Activated naive CD8-positive, alpha-beta T cell (primary cell): ENCODE measurements around the gene KLHL29.

Experiments
- H3K27ac Mint-ChIP-seq: one replicate; pipeline ENCODE4 v1.8.0; 2021; ENCODE audit warnings: mixed read lengths
- H3K27me3 Mint-ChIP-seq: one replicate; pipeline ENCODE4 v1.8.0; 2021; ENCODE audit warnings: mixed read lengths
- H3K36me3 Mint-ChIP-seq: one replicate; pipeline ENCODE4 v1.8.0; 2021; ENCODE audit warnings: mixed read lengths
- H3K4me1 Mint-ChIP-seq: one replicate; pipeline ENCODE4 v1.8.0; 2021; ENCODE audit warnings: low read depth, mixed read lengths
- H3K4me3 Mint-ChIP-seq: one replicate; pipeline ENCODE4 v1.8.0; 2021; ENCODE audit warnings: mild to moderate bottlenecking, mixed read lengths
- H3K9me3 Mint-ChIP-seq: one replicate; pipeline ENCODE4 v1.8.0; 2021; ENCODE audit warnings: low read depth, mixed read lengths

The KLHL29 gene

GRCh38 chr2:23512778-23513177 is 127.8 kb downstream of the KLHL29 start:
- Mint-ChIP-seq H3K27ac (no peak overlapping the region), H3K36me3 (no peaks in the 10 kb centered on the region), H3K4me1 (no peaks in the 10 kb centered on the region), H3K27me3 (peaks cover 2% of the 10 kb centered on the region), H3K4me3 (no peak overlapping the region), H3K9me3 (no peaks in the 10 kb centered on the region)

DNA sequence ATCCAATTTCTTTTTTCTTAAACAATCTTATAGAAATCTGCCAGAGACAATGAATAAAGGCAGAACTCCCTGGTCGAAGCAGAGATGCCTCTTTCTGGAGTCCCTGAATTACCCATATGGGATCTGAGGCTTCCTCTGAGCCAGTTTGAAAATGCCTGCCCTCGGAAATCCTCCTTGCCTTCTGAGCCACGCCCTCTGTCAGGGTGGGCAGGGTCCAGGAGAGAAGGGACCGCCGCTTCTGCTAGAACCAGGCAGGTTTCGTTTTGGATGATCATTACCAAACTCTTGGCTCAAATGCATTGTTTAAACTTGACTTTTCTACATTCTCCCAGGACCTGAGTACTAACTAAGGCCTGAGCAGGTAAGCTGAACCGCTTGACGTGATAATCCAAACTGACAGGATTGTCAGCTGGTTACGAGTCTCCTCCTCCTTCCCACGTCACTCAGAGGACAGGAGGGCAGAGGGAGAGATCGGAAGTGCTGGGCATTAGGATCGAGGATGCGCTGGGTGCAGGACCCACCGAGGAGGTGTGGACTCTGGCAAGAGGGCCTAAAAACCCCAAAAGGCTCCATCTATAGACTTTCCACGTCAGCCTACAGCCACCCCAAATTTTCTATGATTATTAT is 128.4 kb downstream of the KLHL29 start:
- Mint-ChIP-seq H3K9me3 (no peaks in the 10 kb centered on the region), H3K27me3 (peaks cover 2% of the 10 kb centered on the region), H3K4me3 (no peak overlapping the region), H3K4me1 (no peaks in the 10 kb centered on the region), H3K27ac (no peak overlapping the region), H3K36me3 (no peaks in the 10 kb centered on the region)

DNA sequence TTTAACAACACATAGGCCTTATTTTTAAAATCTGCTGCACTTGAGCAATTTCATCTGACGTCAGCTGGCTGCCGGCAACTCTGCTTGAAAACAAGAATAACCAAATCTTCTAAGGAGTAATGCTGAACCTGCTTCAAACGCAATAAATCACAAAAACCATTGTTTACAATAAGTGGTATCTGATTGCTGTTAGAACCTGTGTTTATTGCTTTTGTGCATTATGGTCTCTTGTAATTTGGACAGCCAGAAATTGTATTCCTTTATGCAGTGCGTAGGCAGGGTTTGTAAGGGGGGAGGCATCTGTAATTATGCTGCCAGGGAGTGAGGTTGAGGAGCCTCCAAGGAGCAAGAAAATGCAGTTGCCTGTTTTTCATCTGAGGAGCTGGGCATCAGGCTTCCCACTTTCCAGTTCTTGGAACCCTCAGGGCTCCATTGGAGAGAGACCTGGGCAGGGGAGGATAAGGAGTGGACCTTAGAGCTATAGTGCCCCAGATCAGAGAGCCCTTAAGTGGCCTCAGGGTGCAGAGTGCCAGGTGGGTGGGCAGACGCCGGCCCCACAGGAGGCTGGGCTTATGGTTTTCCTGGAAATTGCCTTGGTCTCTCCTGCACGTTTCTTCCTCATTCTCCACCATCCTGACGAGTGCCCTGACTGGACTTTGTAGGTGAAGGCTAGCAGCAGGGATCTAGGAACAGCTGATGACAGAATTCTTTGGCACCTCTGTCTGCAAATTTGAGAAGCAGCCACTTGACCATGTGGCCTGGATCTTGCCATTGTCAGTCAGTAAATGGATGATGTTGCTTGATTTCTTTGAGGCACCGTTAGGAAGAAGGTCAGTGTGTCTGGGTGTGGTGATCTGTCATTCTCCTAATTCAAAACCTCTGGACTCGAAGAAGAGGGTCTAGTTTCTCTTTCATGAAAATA is 129.2 kb downstream of the KLHL29 start:
- Mint-ChIP-seq H3K27me3 (peaks cover 2% of the 10 kb centered on the region), H3K4me3 (no peak overlapping the region), H3K27ac (no peak overlapping the region), H3K9me3 (no peaks in the 10 kb centered on the region), H3K36me3 (no peaks in the 10 kb centered on the region), H3K4me1 (no peaks in the 10 kb centered on the region)

- no peaks in the 10 kb centered on the region for H3K4me1 Mint-ChIP-seq
- no peaks in the 10 kb centered on the region for H3K36me3 Mint-ChIP-seq
- H3K27me3 Mint-ChIP-seq: peaks cover 2% of the 10 kb centered on the region
- H3K9me3 Mint-ChIP-seq: no peaks in the 10 kb centered on the region
- H3K4me3 Mint-ChIP-seq: no peak overlapping the region
- no peak overlapping the region for H3K27ac Mint-ChIP-seq
Measured at GRCh38 chr2:23516520-23517256, 131.7 kb downstream of the KLHL29 start.

GRCh38 chr2:23518481-23519333 is 133.7 kb downstream of the KLHL29 start:
- Mint-ChIP-seq H3K4me3 (no peak overlapping the region), H3K27ac (no peak overlapping the region), H3K27me3 (peaks cover 2% of the 10 kb centered on the region), H3K4me1 (no peaks in the 10 kb centered on the region), H3K36me3 (no peaks in the 10 kb centered on the region), H3K9me3 (no peaks in the 10 kb centered on the region)

DNA sequence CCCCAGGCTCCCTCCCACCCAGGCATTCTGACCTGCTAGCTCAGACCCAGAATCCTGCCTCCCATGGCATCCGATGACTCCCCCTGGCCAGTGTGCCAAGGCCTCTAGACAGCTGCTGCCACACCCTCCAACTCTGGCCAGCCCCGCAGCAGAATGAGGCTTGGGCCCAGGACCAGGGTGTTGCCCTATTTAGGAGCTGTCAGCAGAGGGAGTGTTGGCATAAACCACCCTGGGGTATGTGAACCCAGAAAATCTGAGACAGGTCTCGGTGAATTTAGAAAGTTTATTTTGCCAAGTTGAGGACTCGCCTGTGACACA is 134.3 kb downstream of the KLHL29 start:
- no peaks in the 10 kb centered on the region for H3K4me1 Mint-ChIP-seq
- H3K36me3 Mint-ChIP-seq: no peaks in the 10 kb centered on the region
- no peaks in the 10 kb centered on the region for H3K9me3 Mint-ChIP-seq
- no peak overlapping the region for H3K27ac Mint-ChIP-seq
- H3K27me3 Mint-ChIP-seq: peaks cover 2% of the 10 kb centered on the region
- H3K4me3 Mint-ChIP-seq: no peak overlapping the region

- Mint-ChIP-seq H3K27ac (no peak overlapping the region), H3K36me3 (no peaks in the 10 kb centered on the region), H3K27me3 (peaks cover 2% of the 10 kb centered on the region), H3K4me3 (no peak overlapping the region), H3K9me3 (no peaks in the 10 kb centered on the region), H3K4me1 (peaks cover 3% of the 10 kb centered on the region)
Measured at GRCh38 chr2:23520256-23520655, 135.3 kb downstream of the KLHL29 start.

DNA sequence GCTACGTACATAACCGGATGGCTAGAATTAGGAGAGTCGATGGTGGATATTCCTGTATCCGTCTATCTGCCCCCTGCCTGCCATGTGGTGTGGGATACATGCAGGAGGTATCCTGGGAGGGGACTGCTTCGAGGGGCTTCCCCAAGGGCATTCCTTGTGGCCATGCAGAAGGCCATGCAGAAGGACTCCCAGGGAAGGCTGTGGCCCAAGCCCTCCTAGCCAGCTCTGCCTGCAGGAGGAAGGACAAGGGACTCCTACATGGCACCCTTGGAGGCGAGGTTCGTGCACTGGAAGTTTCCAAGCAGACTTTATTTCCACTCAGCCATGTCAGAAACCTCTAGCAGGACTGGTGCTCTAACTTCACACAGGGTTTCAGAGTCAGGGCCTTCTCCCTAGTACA is 136.1 kb downstream of the KLHL29 start:
- Mint-ChIP-seq H3K4me1 (peaks cover 7% of the 10 kb centered on the region), H3K4me3 (no peak overlapping the region)

GRCh38 chr2:23522726-23523372 is 137.9 kb downstream of the KLHL29 start:
- Mint-ChIP-seq H3K4me1 (peaks cover 13% of the 10 kb centered on the region), H3K4me3 (no peak overlapping the region), H3K9me3 (no peaks in the 10 kb centered on the region), H3K27me3 (no peaks in the 10 kb centered on the region), H3K27ac (no peak overlapping the region), H3K36me3 (no peaks in the 10 kb centered on the region)

More for the DNA sequence above, 136.1 kb downstream of the KLHL29 start:
- Mint-ChIP-seq H3K9me3 (no peaks in the 10 kb centered on the region), H3K36me3 (no peaks in the 10 kb centered on the region), H3K27ac (no peak overlapping the region), H3K27me3 (no peaks in the 10 kb centered on the region)

DNA sequence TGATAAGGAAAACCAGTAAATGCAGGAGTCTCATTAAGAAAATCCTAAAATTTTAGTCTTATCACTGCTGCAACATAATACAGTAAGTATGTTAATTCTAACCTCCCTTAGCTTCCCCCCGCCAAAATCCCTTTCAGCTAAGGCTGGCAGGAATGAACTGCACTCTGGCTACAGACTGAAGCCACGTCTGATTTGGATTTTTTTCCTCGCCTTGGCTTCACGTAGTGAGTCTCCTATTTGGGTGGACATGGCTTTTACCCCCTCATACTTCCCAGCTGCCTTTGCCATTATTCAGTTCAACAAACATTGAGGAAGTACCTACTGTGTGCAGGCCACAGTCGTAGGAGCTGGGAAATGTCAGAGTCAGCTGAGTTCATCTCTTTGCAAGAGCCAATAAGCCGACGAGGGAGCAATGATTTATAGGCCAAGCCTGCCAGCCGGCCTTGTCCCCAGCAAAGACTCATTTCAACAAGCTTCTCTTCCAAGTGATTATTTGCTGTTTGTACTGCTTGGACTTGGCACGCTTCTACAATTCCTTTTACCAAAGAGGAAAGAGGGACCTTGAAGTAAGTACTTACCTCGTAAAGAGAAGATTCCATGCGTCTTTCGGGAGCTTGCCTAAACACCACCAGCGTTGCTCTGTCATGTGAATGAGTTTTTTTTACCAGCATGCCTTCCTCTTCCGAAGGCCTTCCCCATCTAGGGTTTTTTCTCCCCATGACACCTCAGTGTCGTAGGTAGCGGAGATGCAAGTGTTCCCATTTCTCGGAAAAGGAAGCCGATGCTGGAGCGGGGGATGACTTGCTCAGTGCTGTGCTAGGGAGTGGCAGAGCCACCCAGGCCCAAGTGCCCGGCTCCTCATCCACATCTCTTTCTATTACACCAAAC is 138.6 kb downstream of the KLHL29 start:
- Mint-ChIP-seq H3K9me3 (no peaks in the 10 kb centered on the region), H3K27ac (no peak overlapping the region), H3K4me1 (peaks cover 13% of the 10 kb centered on the region), H3K27me3 (no peaks in the 10 kb centered on the region), H3K36me3 (no peaks in the 10 kb centered on the region), H3K4me3 (no peak overlapping the region)

- no peaks in the 10 kb centered on the region for H3K9me3 Mint-ChIP-seq
- H3K27me3 Mint-ChIP-seq: no peaks in the 10 kb centered on the region
- peaks cover 13% of the 10 kb centered on the region for H3K4me1 Mint-ChIP-seq
- no peaks in the 10 kb centered on the region for H3K36me3 Mint-ChIP-seq
- H3K27ac Mint-ChIP-seq: no peak overlapping the region
- no peak overlapping the region for H3K4me3 Mint-ChIP-seq
Measured at GRCh38 chr2:23524261-23524706, 139.3 kb downstream of the KLHL29 start.

DNA sequence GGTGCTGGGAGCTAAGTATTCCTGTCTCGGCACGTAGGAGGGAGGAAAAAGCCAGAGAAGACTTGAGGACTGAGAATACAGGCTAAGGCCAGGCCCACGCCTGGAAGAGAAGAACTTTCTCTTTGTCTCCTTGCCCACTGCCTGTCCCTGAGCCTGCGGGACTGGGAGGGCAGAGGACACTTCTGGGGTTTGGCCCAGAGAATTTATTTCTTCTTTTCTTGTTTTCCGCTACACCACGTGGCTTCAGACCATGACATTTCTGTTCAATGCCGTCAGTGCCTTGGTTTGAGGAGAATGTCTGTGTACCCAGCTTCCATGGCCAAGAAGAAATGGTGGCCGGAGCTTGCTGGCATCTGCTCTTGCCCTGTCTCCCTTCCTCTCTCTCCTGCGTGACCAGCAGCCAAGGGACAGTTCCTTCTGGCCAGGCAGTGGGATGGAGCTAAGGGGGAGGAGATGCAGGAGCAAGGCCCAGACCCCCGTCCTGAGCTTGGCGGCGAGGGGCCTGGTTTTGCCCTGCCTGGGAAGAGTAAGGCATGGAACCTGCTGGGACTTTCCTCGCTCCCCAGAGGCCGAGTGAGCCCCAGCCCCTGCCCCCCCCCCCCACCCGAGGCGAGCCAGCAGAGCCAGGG is 140.3 kb downstream of the KLHL29 start:
- Mint-ChIP-seq H3K9me3 (no peaks in the 10 kb centered on the region), H3K27ac (no peak overlapping the region), H3K27me3 (no peaks in the 10 kb centered on the region), H3K4me3 (no peak overlapping the region), H3K36me3 (no peaks in the 10 kb centered on the region), H3K4me1 (peaks cover 13% of the 10 kb centered on the region)

GRCh38 chr2:23526114-23526513 is 141.1 kb downstream of the KLHL29 start:
- no peaks in the 10 kb centered on the region for H3K27me3 Mint-ChIP-seq
- H3K27ac Mint-ChIP-seq: no peak overlapping the region
- no peaks in the 10 kb centered on the region for H3K9me3 Mint-ChIP-seq
- H3K36me3 Mint-ChIP-seq: no peaks in the 10 kb centered on the region
- no peak overlapping the region for H3K4me3 Mint-ChIP-seq
- H3K4me1 Mint-ChIP-seq: peaks cover 16% of the 10 kb centered on the region
